NCI-H2227 (cell line): ENCODE measurements around the gene CFAP161.

ENCODE experiments used
- DNase-seq: peaks from one replicate; lab custom pipeline; 2025; ENCODE audit not compliant: unreplicated experiment; lab: John Stamatoyannopoulos, UW

Gene CFAP161

GRCh38 chr15:81182031-81182755, 48.1 kb downstream of the CFAP161 start:
- no peak for DNase-seq

DNA sequence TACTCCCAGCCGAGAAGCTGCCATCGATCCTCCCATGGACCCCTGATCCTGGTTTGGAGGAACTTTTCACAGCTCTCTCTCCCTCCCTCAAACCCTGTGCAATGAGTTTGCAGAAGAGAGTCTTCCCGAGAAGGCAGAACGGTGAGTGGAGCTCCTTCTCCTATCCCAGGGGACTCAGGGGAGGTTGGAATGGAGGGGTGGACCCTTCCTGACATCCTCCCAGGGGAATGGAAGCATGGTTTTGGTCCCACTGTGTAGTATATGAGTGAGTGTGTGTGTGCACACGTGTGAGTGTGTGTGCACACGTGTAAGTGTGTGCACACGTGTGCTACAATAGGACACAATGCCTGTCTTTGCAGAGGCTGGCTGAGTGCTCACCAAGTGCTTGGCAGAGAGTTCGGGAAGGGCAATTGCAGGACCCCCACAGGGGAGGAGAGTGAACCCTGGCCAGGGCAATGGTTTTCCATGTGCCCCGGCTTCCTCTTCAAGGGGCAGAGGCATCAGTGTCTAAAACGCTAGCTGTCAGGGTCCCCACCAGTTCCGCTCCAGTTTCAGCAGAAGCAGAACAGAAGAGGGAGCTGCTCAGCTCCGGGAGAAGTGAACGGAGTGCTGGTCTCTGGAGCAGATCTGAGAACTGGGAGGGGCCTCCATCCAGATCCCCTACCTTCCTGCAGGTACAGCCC, 48.8 kb downstream of the CFAP161 start:
- DNase-seq, result no peak

DNA sequence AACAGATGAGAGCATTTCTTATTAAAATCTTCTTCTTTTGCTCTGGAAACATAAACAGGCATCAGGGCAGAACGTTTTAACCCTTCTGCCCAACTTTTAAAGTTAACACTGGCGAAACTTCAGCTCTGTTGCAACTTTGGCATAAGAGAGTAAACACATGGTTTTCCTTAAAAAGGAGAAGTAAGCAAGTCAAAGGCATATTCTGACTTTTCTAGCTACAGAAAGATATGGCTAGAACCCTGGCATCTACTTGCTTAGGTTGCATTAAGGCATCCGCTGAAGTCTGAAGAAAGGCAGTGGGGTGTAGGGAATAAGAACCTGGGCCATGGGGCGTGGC, 49.3 kb downstream of the CFAP161 start:
- DNase-seq, result no peak

DNA sequence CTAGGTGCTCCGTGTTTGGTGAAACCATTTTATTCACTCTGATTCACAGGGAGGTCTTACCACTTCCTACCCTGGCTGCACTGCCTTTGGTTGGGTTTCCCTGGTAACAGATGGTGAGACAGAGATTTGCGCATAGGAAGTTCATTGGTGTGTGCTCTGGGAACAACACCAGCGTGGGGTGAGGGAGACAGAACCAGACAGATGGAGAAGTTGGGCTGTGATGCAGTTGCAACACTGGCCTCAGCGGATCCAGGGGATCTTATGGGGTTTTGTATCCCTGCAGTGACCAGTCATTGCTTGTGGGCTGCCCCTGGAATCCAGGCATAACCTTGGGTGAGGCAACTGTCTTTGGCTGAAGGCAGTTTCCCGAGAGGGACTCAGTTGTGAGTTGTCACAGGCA, 50.1 kb downstream of the CFAP161 start:
- DNase-seq, result no peak

DNA sequence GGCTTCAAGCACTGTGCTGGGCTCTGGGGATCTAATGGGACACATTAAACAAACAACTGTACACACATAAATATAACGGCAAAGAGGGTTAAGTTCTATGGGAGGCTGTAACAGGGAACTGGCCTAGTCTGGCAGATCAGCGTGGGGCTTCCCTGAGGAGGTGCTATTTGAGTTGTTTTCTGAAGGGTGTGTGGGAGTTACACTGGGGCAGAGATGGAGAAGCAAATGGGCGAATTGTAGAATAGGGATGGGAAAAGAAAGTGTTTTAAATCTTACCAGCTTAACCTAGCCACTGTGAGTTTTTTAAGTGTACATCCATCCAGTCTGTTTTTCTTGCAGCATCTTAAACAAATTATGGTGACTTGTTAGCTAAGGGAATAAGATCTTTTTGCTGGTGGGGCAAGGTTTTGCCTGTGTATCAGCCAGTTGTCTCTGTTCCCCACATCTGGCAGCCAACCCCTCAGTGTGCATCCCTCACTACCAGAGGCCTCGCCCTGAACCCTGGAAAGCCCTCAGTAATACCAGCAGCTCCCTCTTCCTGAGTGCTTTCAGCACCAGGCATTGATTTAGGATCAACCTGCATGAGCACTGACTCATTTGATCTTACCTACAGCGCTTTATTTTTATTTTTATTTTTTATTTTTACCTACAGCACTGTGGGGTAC, 51.7 kb downstream of the CFAP161 start:
- DNase-seq, result no peak

GRCh38 chr15:81188354-81188753, 54.3 kb downstream of the CFAP161 start:
- DNase-seq, result no peak

DNA sequence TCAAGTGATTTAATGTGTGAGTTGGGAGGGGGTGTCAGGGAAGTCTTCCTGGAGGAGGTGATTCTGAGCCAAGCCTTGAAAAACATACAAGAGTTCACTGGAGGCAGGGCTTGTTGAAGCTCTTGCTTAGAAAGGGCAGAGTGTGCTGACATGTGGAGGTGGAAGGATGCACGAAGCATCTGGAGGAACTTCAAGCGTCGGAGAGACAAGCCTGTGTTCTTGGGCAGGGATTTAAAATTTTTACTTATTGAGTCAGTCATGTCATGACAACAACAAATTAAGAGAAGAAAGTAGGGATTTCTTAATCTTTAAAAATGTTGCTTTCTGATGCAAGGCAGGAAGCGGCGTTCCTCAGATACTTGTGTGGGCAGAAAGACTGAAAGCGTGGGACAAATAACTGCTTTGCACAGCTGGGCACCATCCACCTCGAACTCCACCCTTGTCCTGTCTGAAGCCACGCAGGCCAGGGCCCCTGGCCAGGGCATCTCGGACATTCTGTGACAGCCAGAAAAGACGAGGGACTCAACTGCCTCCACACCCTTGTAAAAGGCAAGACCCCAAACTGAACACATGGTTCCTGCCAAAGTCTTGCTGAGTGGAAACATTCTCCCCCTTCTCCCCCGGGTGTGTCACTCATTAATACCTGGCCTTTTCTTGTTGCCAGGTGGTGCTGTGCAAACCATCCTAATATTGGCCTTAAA, 55.7 kb downstream of the CFAP161 start:
- no peak for DNase-seq

GRCh38 chr15:81190922-81191507, 56.9 kb downstream of the CFAP161 start:
- DNase-seq, result no peak

DNA sequence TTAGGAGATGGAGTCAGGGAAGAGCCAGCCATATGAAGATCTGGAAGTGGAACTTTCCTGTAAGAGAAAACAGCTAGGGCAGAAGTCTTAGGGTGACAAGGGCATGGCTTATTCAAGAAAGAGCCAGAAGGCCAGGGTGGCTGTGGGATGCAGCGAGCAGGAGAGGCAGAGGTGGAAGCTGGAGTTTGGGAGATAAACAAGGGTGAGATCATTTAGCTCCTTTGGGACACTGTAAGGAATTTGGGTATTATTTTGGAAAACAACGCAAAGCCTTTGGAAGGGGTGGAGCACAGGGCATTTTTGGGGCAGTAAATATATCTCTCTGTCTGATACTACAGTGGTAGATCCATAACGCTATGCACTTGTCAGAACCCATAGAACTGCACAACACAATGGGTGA, 57.6 kb downstream of the CFAP161 start:
- DNase-seq, result no peak

DNA sequence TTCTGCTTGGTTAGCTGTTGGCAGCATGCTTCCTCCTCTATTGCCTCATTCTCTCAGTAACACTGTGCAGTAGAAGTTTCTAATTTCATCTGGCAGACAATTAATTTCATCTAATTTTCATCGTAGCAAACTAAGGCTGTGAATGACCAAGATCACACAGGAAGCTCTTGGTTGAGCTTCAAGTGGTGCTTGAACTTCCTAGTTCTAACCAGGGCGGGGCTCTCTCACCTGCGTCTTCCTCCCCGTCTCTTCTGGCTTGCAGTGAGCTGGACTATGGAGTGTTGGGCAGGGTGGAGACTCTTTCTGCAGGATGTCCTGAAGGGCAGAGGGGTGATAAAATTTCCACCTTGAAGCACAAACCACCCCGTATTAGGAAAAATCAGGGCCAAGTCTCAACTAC, 60.7 kb downstream of the CFAP161 start:
- DNase-seq, result no peak

DNA sequence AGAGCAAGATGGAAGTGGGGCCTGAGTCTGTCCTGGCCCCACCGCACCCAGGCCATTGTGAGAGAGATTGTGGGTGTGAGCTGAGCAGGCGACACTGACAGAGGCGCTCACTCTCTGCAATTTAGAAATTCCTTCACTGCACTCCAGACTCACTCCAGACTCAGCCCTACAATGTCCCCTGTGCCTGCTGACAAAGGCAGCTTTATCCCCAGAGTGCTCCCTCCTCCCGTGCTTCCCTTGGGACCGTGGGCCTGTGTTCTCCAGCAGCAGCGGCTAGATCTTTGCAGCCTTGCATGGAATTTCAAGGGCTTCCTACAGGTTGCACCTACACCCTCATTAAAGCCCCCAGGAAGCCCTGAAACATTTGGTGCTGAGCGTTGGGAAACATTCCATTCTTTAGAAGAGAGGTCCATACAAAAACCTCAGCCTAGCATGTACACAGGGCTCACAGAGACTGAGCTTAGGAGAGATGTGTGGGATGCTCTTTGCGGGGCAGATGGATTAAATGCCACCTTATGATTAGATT, 61.3 kb downstream of the CFAP161 start:
- DNase-seq, result no peak

- DNase-seq, result no peak
These were observed 62.6 kb downstream of the CFAP161 start, which contains the start of gene IL16 for GRCh38 chr15:81196576-81197254. Gene IL16, plus strand, starts transcription at chr15:81196879. Its CDS starts 28,521 bp downstream, at chr15:81225400.

- DNase-seq, result no peak
These were observed 63.2 kb downstream of the CFAP161 start for GRCh38 chr15:81197255-81197630.

DNA sequence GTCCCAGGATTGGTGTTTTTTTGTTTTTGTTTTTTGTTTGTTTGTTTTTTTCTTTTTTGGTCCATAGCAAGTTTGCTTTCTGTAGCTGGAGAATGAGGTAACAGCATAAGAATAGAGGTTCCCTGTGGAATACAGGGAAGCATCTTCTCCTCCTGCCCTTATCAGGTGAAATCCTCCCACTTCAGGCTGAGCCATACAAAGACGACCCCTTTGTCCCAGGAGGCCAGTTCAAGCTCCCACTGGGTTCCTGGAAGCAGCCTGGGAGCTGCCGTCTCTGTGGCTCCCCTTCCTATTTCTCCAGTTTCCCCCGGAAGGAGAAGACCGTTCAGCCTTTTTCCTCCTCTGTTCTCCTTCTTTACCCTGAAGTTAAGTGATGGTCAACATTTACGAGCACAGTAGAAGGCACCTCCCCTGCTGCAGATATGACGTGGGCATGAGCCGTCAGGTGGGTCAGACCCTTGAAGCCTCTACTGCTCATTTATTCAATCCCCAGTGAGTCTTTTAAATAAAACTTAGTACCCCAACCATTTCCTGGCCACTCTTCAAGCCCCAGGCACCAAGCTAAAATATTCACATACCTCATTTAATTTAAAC, 63.7 kb downstream of the CFAP161 start:
- DNase-seq, result no peak
